Measurements from ENCODE around the gene MBD5. TPM values are rescaled to one million over a fixed set of nuclear protein-coding genes. Genes with fewer than 3 reads are reported as not detected.

MBD5 gene
- total RNA-seq, 2 donors from 2014 or later, result 38.2 to 44.7 TPM

DNA sequence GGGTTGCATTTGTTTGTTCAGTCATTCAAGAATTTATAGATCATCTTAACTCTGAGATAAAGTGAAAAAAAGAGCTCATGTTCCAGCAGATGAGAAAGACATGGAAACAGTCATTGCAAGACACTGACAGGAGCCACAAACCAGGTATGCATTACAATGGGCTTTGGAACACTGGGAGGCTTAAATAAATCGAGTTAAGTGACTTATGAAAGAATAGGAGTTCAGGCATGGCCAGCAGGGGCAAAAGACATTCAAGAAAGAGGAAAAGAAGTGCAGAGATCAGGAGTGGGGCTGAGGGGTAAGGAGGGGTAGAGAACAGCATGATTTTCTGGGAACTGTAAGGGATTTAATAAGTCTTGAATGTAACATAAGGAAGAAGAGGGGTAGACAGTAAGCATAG lies 502.4 kb downstream of the MBD5 start:
- no peaks in the 10 kb centered on the region for H3K36me3 ChIP-seq
- no peaks in the 10 kb centered on the region for H3K9me3 ChIP-seq
- intact Hi-C loops (cut with DNase I), result no loop called here
- no peak for TF ChIP-seq POLR2A (IDR thresholded peaks at IDR 0.05)
- TF ChIP-seq, protein P1, sequence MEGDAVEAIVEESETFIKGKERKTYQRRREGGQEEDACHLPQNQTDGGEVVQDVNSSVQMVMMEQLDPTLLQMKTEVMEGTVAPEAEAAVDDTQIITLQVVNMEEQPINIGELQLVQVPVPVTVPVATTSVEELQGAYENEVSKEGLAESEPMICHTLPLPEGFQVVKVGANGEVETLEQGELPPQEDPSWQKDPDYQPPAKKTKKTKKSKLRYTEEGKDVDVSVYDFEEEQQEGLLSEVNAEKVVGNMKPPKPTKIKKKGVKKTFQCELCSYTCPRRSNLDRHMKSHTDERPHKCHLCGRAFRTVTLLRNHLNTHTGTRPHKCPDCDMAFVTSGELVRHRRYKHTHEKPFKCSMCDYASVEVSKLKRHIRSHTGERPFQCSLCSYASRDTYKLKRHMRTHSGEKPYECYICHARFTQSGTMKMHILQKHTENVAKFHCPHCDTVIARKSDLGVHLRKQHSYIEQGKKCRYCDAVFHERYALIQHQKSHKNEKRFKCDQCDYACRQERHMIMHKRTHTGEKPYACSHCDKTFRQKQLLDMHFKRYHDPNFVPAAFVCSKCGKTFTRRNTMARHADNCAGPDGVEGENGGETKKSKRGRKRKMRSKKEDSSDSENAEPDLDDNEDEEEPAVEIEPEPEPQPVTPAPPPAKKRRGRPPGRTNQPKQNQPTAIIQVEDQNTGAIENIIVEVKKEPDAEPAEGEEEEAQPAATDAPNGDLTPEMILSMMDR (IDR thresholded peaks at IDR 0.05), result no peak
- no peak for TF ChIP-seq POLR2AphosphoS5 (IDR thresholded peaks at IDR 0.05)
- WGBS, result 27% methylated on average over 1 of the region's 1 CpG
- H3K4me1 ChIP-seq (replicated peaks), result no peaks in the 10 kb centered on the region
- no peaks in the 10 kb centered on the region for H3K27me3 ChIP-seq (replicated peaks; ENCODE audit: insufficient read depth)
- H3K4me3 ChIP-seq, result no peak overlapping the region
- no peak for DNase-seq (ENCODE audit: low spot score)
- no peak overlapping the region for H3K27ac ChIP-seq

DNA sequence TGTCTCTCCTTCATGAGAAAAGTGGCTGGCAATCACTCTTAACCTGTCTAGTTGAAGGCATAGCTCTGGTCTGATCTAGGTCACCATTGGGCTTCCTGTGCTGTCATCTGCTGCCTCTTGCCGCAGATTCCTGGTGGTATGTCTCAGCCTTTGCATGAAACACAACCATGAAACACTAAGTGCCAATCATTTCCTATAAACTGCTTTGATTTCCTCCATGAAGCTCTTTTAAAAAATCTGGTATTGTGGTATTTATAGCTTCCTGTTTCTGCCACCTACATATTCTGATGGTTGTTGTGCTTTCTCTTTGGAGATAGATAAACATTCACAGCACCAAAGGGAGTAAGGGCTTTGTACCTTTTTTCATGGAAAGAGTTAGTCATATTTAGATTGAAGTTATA lies 503.6 kb downstream of the MBD5 start:
- intact Hi-C loops (cut with DNase I), result no loop called here
- no peaks in the 10 kb centered on the region for H3K36me3 ChIP-seq
- no peak overlapping the region for H3K27ac ChIP-seq
- H3K4me3 ChIP-seq, result no peak overlapping the region
- no peaks in the 10 kb centered on the region for H3K9me3 ChIP-seq
- WGBS, result 68% methylated on average over 1 of the region's 1 CpG
- DNase-seq (ENCODE audit: low spot score), result no peak
- no peaks in the 10 kb centered on the region for H3K27me3 ChIP-seq (replicated peaks; ENCODE audit: insufficient read depth)
- H3K4me1 ChIP-seq (replicated peaks), result no peaks in the 10 kb centered on the region
- no peak for TF ChIP-seq POLR2A (IDR thresholded peaks at IDR 0.05)
- TF ChIP-seq, protein P1 (IDR thresholded peaks at IDR 0.05), result no peak

DNA sequence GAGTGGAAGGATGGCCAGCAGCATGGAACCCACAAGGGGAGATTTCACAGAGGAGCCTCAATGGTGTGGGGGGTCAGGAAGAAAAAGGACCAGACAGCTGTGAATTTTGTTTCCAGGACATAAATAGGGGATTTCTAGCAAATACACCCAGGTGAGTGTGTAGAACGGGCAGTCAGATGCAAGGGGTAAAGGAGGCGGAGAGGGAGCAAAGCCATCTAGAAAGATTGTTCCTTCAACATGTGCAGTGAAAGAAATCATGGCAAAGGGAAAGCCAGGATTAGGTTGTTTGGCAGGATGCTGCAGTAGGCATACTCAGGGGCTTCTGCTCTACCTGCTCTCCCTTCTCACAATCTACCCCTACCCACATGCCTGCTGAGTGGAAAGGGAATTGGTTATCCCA lies 504.2 kb downstream of the MBD5 start:
- Histone ChIP-seq H3K27me3 (replicated peaks; ENCODE audit: insufficient read depth) (no peaks in the 10 kb centered on the region), H3K27ac (no peak overlapping the region), H3K4me3 (no peak overlapping the region), H3K4me1 (replicated peaks) (no peaks in the 10 kb centered on the region), H3K36me3 (no peaks in the 10 kb centered on the region), H3K9me3 (no peaks in the 10 kb centered on the region)
- TF ChIP-seq POLR2AphosphoS5 (IDR thresholded peaks at IDR 0.05) (no peak), POLR2A (IDR thresholded peaks at IDR 0.05) (no peak)
- TF ChIP-seq, protein P1 (IDR thresholded peaks at IDR 0.05), result no peak
- 96% methylated on average over 2 of the region's 2 CpGs for WGBS
- no peak for DNase-seq (ENCODE audit: low spot score)
- intact Hi-C loops (cut with DNase I), result no loop called here

DNA sequence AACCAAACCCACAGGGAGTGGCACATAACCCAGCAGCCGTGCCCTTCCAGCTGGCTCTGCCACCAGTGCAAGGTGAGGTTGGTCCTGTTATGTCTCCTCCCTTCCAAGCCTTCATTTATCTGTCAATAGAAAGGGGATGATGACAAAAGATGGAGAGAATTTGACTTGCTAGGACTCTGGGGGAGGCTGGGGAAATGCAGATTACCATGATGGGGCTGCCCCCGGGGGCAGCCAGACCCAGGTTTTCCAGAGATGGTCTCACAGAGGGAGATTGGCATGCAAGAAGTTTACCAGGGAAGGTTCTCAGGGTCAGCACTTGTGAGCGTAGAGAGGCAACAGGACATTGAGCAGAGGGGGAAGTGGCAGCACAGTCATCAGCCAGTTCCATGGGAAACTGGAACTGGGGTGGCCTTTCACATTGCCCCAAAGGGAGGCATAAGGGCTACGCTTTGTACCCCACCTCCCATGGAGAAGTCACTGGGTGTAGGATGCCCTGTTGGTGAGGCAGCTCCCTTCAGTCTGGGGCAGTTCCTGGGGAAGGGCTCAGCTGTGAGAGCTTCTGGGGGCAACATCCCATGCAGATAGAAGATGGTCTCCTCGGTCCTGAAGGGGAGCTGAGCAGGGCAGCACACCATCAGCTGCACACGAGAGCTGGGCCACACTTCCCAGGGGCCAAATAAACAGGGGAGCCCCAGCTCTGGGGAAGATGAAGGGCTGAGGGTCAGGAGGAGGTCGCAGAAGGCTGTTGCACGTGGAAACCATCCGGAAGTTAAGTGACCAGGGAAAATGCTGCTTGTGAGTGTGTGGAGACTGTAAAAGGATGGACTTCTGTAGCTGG lies 505.8 kb downstream of the MBD5 start:
- no peak for DNase-seq (ENCODE audit: low spot score)
- Histone ChIP-seq H3K4me3 (no peak overlapping the region), H3K4me1 (replicated peaks) (no peaks in the 10 kb centered on the region), H3K9me3 (no peaks in the 10 kb centered on the region), H3K27me3 (replicated peaks; ENCODE audit: insufficient read depth) (no peaks in the 10 kb centered on the region), H3K36me3 (no peaks in the 10 kb centered on the region), H3K27ac (no peak overlapping the region)
- whole genome bisulfite sequencing, result 63% methylated on average over 9 of the region's 9 CpGs
- TF ChIP-seq POLR2AphosphoS5 (IDR thresholded peaks at IDR 0.05), result no peak
- intact Hi-C loops (cut with DNase I), result no loop called here

DNA sequence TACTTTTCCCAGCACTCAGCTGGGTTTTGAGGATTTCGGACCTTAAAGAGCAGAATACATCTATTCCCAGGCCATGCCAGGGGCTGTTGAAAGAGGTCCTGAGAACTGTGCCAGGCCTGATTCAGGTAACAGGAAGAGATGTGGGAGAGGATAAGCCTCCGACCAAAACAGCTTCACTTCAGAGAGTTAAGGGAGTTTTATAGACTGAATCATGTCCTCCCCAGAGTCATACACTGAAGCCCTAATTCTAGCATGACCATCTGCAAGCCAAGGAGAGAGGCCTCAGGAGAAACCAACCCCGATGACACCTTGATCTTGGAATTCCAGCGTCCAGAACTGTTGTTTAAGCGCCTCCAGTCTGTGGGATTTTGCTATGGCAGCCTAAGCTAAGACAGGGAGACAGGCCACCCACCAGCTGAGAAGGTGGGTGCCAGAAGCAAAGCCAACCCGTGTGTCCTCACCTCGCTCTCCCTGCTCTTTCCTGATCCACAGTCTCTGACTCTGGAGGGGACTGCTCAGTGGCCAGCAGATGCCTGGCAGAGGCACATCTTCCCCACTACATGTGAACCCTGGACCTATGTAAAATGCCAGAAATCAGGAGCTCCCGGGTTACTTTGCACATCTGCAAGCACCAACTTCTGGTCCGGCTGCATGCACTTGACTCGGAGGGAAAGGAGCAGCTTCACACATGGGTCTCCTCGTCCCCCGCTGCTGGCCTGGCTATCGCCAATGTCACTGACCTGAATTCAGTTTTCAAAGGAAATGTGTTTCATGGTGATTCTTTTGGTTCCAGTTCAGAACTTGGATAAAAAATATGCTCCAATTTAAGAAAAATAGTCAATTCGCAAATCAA lies 506.8 kb downstream of the MBD5 start:
- Histone ChIP-seq H3K9me3 (no peaks in the 10 kb centered on the region), H3K27ac (no peak overlapping the region), H3K4me1 (replicated peaks) (no peaks in the 10 kb centered on the region), H3K36me3 (no peaks in the 10 kb centered on the region), H3K27me3 (replicated peaks; ENCODE audit: insufficient read depth) (no peaks in the 10 kb centered on the region), H3K4me3 (no peak overlapping the region)
- no peak for TF ChIP-seq POLR2AphosphoS5 (IDR thresholded peaks at IDR 0.05)
- TF ChIP-seq, protein P1 (IDR thresholded peaks at IDR 0.05), result no peak
- no peak for TF ChIP-seq POLR2A (IDR thresholded peaks at IDR 0.05)
- WGBS, result 74% methylated on average over 14 of the region's 14 CpGs
- no peak for DNase-seq (ENCODE audit: low spot score)
- intact Hi-C loops (cut with DNase I), result no loop called here

Measured in prostate gland (tissue), 2 donors.